A673 (cell line): ENCODE results near the gene PSMA5. TPM values are rescaled to one million over a fixed set of nuclear protein-coding genes. Genes with fewer than 3 reads are reported as not detected.

ENCODE experiments used
- BruUV-seq: library from RNA; stranded (reverse); fragments of 400-500 nt; replicated peaks from 2 replicates; lab custom pipeline; 2021; lab: Mats Ljungman, UMichigan
- CTCF ChIA-PET: fragments of 300-600 bp; sonication (Branson Sonifier 250); formaldehyde crosslinking; loops from one replicate; lab custom pipeline; 2022; ENCODE audit warnings: antibody characterized with exemption; lab: Charles Lee
- POLR2A ChIA-PET: fragments of 300-600 bp; sonication (Branson Sonifier 250); formaldehyde crosslinking; loops from one replicate; lab custom pipeline; 2022; ENCODE audit warnings: antibody characterized with exemption; ENCODE audit not compliant: low non-redundant PET; lab: Charles Lee
- DNase-seq: peaks from one replicate; pipeline ENCODE4 v3.0.0-alpha.2; 2015; ENCODE audit warnings: low spot score
- H3K27ac ChIP-seq: fragments of 200-600 bp; sonication (generic); 2 replicates; pipeline ENCODE4 v1.5.1; 2016; ENCODE audit warnings: mixed run types, low read depth, mild to moderate bottlenecking, mixed read lengths, antibody characterized with exemption, low read length; ENCODE audit not compliant: poor library complexity, severe bottlenecking
- H3K27me3 ChIP-seq: fragments of 200-600 bp; sonication (generic); replicated peaks from 2 replicates; pipeline ENCODE4 v1.6.1; 2017; ENCODE audit warnings: mixed run types, low read depth, mild to moderate bottlenecking, mixed read lengths, antibody characterized with exemption, low read length; ENCODE audit not compliant: insufficient read depth, poor library complexity
- H3K36me3 ChIP-seq: fragments of 200-600 bp; sonication (generic); 2 replicates; pipeline ENCODE4 v1.6.1; 2016; ENCODE audit warnings: mixed run types, mild to moderate bottlenecking, mixed read lengths, antibody characterized with exemption, low read length; ENCODE audit not compliant: insufficient read depth, poor library complexity, severe bottlenecking
- H3K4me1 ChIP-seq: fragments of 200-600 bp; sonication (generic); 2 replicates; pipeline ENCODE4 v1.6.1; 2017; ENCODE audit warnings: mixed run types, mild to moderate bottlenecking, mixed read lengths, antibody characterized with exemption, low read length; ENCODE audit not compliant: insufficient read depth, poor library complexity, severe bottlenecking
- H3K4me3 ChIP-seq: fragments of 200-600 bp; sonication (generic); 2 replicates; pipeline ENCODE4 v1.5.1; 2016; ENCODE audit warnings: low read depth, mixed run types, mild to moderate bottlenecking, mixed read lengths, low read length; ENCODE audit not compliant: poor library complexity, severe bottlenecking
- H3K9me3 ChIP-seq: fragments of 200-600 bp; sonication (generic); 2 replicates; pipeline ENCODE4 v1.6.1; 2016; ENCODE audit warnings: mixed run types, low read depth, mild to moderate bottlenecking, mixed read lengths, antibody characterized with exemption, low read length; ENCODE audit not compliant: poor library complexity, severe bottlenecking
- EZH2 ChIP-seq: fragments of 200-600 bp; sonication (generic); IDR thresholded peaks from 2 replicates; pipeline ENCODE4 v1.6.1; 2017; ENCODE audit warnings: borderline replicate concordance, low read depth, mild to moderate bottlenecking, mixed read lengths, antibody characterized with exemption, low read length; ENCODE audit not compliant: poor library complexity, severe bottlenecking
- intact Hi-C: fragments of 100-400 bp; cut with micrococcal nuclease; formaldehyde crosslinking; loops from one replicate; pipeline ENCODE4 v1.10.0; 2022; ENCODE audit not compliant: unreplicated experiment
- total RNA-seq: library from RNA; stranded (reverse); gene quantifications from 2 replicates; pipeline ENCODE4 v1.2.3, GENCODE V29; 2021
- TF ChIP-seq, protein P1 (sequence below): fragments of 300-800, 200-600 bp; sonication (generic); conservative IDR thresholded peaks from 2 replicates; pipeline ENCODE4 v1.5.1; 2017; ENCODE audit warnings: low read depth, mild to moderate bottlenecking, antibody characterized with exemption, low read length, moderate library complexity, mixed read lengths

The PSMA5 gene
- total RNA-seq, 1 experiment from 2014 or later, result 201 TPM

DNA sequence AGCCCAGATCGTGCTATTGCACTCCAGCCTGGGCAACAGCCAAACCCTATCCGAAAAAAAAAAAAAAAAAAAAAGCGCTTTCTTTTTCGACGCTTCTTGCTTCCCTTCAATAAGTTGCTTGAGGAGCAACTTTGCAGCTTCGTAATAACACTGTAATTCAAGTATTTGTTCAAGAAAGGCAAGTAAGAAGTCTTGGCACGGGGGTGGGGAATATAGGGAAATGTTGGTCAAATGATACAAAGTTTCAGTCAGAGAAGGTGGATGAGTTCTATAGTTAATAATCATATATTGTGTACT, 871 bp upstream of the PSMA5 start:
- intact Hi-C loops, result no loop called here
- POLR2A ChIA-PET, result no interaction called here
- Histone ChIP-seq H3K27me3 (no peaks in the 10 kb centered on the region), H3K36me3 (no peaks in the 10 kb centered on the region), H3K9me3 (no peaks in the 10 kb centered on the region), H3K27ac (peak overlapping the region; percentile 57), H3K4me3 (peak overlapping the region; percentile 86), H3K4me1 (peaks cover 4% of the 10 kb centered on the region)
- CTCF ChIA-PET, result no interaction called here
- no peak for TF ChIP-seq EZH2
- TF ChIP-seq, protein P1, sequence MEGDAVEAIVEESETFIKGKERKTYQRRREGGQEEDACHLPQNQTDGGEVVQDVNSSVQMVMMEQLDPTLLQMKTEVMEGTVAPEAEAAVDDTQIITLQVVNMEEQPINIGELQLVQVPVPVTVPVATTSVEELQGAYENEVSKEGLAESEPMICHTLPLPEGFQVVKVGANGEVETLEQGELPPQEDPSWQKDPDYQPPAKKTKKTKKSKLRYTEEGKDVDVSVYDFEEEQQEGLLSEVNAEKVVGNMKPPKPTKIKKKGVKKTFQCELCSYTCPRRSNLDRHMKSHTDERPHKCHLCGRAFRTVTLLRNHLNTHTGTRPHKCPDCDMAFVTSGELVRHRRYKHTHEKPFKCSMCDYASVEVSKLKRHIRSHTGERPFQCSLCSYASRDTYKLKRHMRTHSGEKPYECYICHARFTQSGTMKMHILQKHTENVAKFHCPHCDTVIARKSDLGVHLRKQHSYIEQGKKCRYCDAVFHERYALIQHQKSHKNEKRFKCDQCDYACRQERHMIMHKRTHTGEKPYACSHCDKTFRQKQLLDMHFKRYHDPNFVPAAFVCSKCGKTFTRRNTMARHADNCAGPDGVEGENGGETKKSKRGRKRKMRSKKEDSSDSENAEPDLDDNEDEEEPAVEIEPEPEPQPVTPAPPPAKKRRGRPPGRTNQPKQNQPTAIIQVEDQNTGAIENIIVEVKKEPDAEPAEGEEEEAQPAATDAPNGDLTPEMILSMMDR, result no peak
- no TSS peak for BruUV-seq
- DNase-seq, result no peak

DNA sequence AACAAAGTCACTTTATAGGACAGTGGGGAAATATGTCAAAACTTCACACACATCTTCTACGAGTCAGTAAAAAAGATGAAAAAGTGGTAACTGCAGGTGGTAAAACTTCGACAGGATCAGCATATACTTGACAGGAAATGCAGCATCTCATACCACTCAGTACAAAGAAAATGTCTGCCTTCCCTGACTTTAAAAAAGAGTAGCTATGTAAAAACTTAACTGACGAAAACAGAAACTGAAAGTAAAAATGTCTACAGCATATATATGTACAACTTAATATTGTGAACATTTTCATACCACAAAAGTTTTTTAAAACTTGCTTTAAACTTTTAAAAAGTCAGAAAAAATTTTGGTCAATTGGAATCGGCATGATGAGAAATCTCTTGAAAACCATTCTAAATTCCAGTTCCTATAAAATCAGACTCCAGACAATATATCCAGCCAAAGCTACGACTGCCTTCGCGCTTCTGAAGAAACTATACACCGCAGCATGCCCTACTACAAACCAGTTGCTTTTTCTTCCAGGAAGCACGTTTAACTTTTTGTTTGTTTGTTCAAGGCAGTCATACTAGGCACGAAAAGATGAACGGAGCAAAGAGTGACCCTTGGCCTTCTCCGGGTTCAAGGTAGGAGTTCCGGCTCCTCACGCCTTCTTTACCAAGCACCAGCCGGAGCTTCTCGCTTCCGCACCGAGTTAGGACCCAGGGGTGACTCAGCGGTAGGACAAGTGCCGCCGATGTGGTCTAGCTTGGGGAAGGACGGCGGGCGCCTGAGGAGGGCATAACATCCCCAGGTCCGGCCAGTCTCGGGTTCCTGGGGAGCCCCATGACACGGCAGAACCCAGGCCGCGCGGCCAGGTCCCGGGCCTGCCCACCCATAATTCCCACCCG, 612 bp downstream of the PSMA5 start:
- Histone ChIP-seq H3K27ac (peak overlapping the region; percentile 73), H3K4me1 (peaks cover 4% of the 10 kb centered on the region), H3K9me3 (no peaks in the 10 kb centered on the region), H3K27me3 (no peaks in the 10 kb centered on the region), H3K4me3 (peak overlapping the region; percentile 86), H3K36me3 (peaks cover 11% of the 10 kb centered on the region)
- intact Hi-C loops, result no loop called here
- TSS peak; percentile 80 for BruUV-seq
- ChIA-PET POLR2A (no interaction called here), CTCF (interaction anchor here (0.6 kb wide), 4 partner anchors 27 to 232 kb away, joined by 3 to 8 read pairs (median 3); no protein-coding TSS in a partner anchor)
- TF ChIP-seq EZH2, result no peak
- DNase-seq, result peak; percentile 38

DNA sequence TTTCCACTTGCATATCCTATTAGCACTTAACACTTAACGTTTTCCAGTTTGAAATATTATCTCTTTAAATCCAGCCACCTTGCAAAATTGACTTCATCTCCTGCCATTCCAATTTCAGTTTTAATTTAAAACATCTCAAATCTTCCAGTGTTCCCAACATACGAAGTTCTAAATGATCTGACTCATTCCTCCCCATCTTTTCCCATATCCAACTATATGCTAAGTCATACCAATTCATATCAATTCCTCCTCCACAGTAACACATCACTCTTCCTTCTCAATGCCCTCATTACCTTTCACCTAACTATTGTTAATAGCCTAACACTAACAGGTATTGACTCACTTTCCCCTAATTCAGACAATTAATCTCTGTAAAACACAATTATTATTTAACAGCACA, 2.8 kb downstream of the PSMA5 start:
- TF ChIP-seq, protein P1, result no peak
- H3K4me3 ChIP-seq, result no peak overlapping the region
- H3K27ac ChIP-seq, result no peak overlapping the region
- ChIA-PET POLR2A (no interaction called here), CTCF (no interaction called here)
- H3K36me3 ChIP-seq, result peaks cover 28% of the 10 kb centered on the region
- TSS peak; percentile 7 for BruUV-seq
- intact Hi-C loops, result no loop called here
- DNase-seq, result no peak
- peaks cover 4% of the 10 kb centered on the region for H3K4me1 ChIP-seq
- no peaks in the 10 kb centered on the region for H3K9me3 ChIP-seq
- H3K27me3 ChIP-seq, result no peaks in the 10 kb centered on the region

DNA sequence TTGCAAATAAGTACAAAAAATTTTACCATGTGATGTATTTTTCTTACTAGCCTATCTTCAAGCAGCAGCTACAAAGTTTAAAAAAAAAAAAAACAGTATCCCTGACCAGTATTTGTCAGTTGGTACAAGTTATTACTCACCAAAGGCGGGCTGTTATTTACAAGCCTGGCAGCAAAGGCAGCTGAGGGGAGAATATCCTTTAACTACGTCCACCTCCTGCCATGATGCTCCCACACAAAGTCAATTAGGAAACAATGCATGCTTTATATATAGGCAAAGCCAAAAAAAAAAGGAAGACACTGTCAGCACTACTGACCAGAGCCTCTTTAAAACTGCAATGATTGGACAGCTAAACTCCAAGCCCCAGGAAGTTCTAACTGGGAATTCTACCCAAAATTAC, 13.7 kb downstream of the PSMA5 start:
- no peak for DNase-seq
- Histone ChIP-seq H3K4me1 (no peaks in the 10 kb centered on the region), H3K4me3 (no peak overlapping the region), H3K27me3 (no peaks in the 10 kb centered on the region), H3K27ac (no peak overlapping the region), H3K36me3 (peaks cover 87% of the 10 kb centered on the region), H3K9me3 (no peaks in the 10 kb centered on the region)
- TF ChIP-seq, protein P1, result no peak
- TF ChIP-seq EZH2, result no peak
- intact Hi-C loops, result no loop called here
- ChIA-PET POLR2A (interaction anchor here (0.8 kb wide), 1 partner anchor 201 kb away, joined by 8 read pairs; no protein-coding TSS in a partner anchor), CTCF (no interaction called here)
- BruUV-seq, result no TSS peak
